Uterine smooth muscle cell (primary cell): ENCODE data around the gene PCDH1. TPM values are rescaled to one million over a fixed set of nuclear protein-coding genes. Genes with fewer than 3 reads are reported as not detected.

Source experiments
- total RNA-seq: library from RNA; depleted of rRNA; stranded (reverse); fragments of >200 nt; gene quantifications from 2 replicates; pipeline ENCODE4 v1.2.3, GENCODE V29; 2014

PCDH1 gene
- 1.4 TPM in 2 replicates for total RNA-seq

GRCh38 chr5:141878186-141878710 lies at the start of gene PCDH1:
Gene PCDH1, minus strand, starts transcription at chr5:141878410. Its CDS starts 148 bp downstream, at chr5:141878262.

GRCh38 chr5:141923448-141924313 lies 45.5 kb upstream of the PCDH1 start, which contains the start of gene DELE1:
Gene DELE1, plus strand, starts transcription at chr5:141923871. Its CDS starts 71 bp downstream, at chr5:141923942.

Other genes with a start within 250 kb of the PCDH1 start
- 49.4 and 62.5 TPM in 2 replicates for gene HDAC3, start 241.6 kb downstream of the PCDH1 start, total RNA-seq
- 4.9 TPM in 2 replicates for gene RELL2, start 241.4 kb downstream of the PCDH1 start, total RNA-seq
- gene FCHSD1, start 227.0 kb downstream of the PCDH1 start, total RNA-seq: 33.3 and 53.4 TPM in 2 replicates
- gene ARAP3, start 196.2 kb downstream of the PCDH1 start, total RNA-seq: 4.6 and 4.8 TPM in 2 replicates
- gene DELE1, start 45.5 kb upstream of the PCDH1 start, total RNA-seq: 37.0 and 41.2 TPM in 2 replicates
- gene PCDH12, start 79.8 kb upstream of the PCDH1 start, total RNA-seq: under 0.01 and 0.11 TPM in 2 replicates
- gene RNF14, start 90.7 kb upstream of the PCDH1 start, total RNA-seq: 76.5 and 77.1 TPM in 2 replicates
- gene GNPDA1, start 134.6 kb upstream of the PCDH1 start, total RNA-seq: 80.7 and 98.0 TPM in 2 replicates
- gene NDFIP1, start 230.4 kb upstream of the PCDH1 start, total RNA-seq: 58.1 and 60.4 TPM in 2 replicates